ENCODE measurements around the gene CIDEA. TPM values are rescaled to one million over a fixed set of nuclear protein-coding genes. Genes with fewer than 3 reads are reported as not detected.
A peak's percentile ranks its signal among the peaks of the same experiment; 100 is the strongest.
"Not testable (repeated sequence)": the region's sequence is repeated elsewhere in the genome, so short reads cannot be mapped to it uniquely, and the experiment has no call there.

CIDEA gene
- total RNA-seq, 1 experiment from 2014 or later: not detected

GRCh38 chr18:12218603-12219002 lies 35.6 kb upstream of the CIDEA start:
- BruUV-seq (replicated peaks); H3K27me3 ChIP-seq (ENCODE audit: low read length); H3K36me3 ChIP-seq (ENCODE audit: low read depth, low read length); intact Hi-C loops (cut with micrococcal nuclease); H3K4me3 ChIP-seq (ENCODE audit: low read length); H2AFZ ChIP-seq (ENCODE audit: low read length); H4K20me1 ChIP-seq (ENCODE audit: low read length); H3K9me3 ChIP-seq (ENCODE audit: low read length); H3K9ac ChIP-seq (ENCODE audit: low read length); H3K9me2 ChIP-seq (replicated peaks; ENCODE audit: low read length); H3K27ac ChIP-seq (ENCODE audit: low read length); POLR2A ChIA-PET (ENCODE audit: unreplicated experiment); H3K79me2 ChIP-seq (ENCODE audit: low read length); H3F3A ChIP-seq (ENCODE audit: low read length, unreplicated experiment): not testable (repeated sequence)
- CTCF ChIA-PET: interaction anchor here (0.6 kb wide), 1 partner anchor 18 kb away, joined by 3 read pairs; no protein-coding TSS in a partner anchor
- peaks cover 17% of the 10 kb centered on the region; the same call in 1 of the 2 replicates for H3K4me1 ChIP-seq (ENCODE audit: insufficient read depth, low read length)
- peak overlapping the region; percentile 56 for H3K4me2 ChIP-seq (ENCODE audit: low read length)
- ATAC-seq (peak; percentile 74), DNase-seq (peak; percentile 59)

- CTCF ChIA-PET; H3K36me3 ChIP-seq (ENCODE audit: low read depth, low read length): not testable (repeated sequence)
These were observed 32.1 kb upstream of the CIDEA start for GRCh38 chr18:12222041-12222440.

GRCh38 chr18:12223326-12223725 lies 30.8 kb upstream of the CIDEA start:
- H3K27ac ChIP-seq (ENCODE audit: low read length); H3K9me2 ChIP-seq (replicated peaks; ENCODE audit: low read length); DNase-seq; H3K27me3 ChIP-seq (ENCODE audit: low read length); H3K36me3 ChIP-seq (ENCODE audit: low read depth, low read length); intact Hi-C loops (cut with micrococcal nuclease); POLR2A ChIA-PET (ENCODE audit: unreplicated experiment); H3K9ac ChIP-seq (ENCODE audit: low read length); H2AFZ ChIP-seq (ENCODE audit: low read length); H3K4me3 ChIP-seq (ENCODE audit: low read length); H3K9me3 ChIP-seq (ENCODE audit: low read length); H4K20me1 ChIP-seq (ENCODE audit: low read length); H3K4me2 ChIP-seq (ENCODE audit: low read length); H3K4me1 ChIP-seq (ENCODE audit: insufficient read depth, low read length); ATAC-seq; H3F3A ChIP-seq (ENCODE audit: low read length, unreplicated experiment); BruUV-seq (replicated peaks); H3K79me2 ChIP-seq (ENCODE audit: low read length); CTCF ChIA-PET: not testable (repeated sequence)

More at GRCh38 chr18:12222041-12222440, 32.1 kb upstream of the CIDEA start:
- H3K27ac ChIP-seq (ENCODE audit: low read length); H3K9me2 ChIP-seq (replicated peaks; ENCODE audit: low read length); H3K9ac ChIP-seq (ENCODE audit: low read length); H3K27me3 ChIP-seq (ENCODE audit: low read length); DNase-seq; H3K4me1 ChIP-seq (ENCODE audit: insufficient read depth, low read length); intact Hi-C loops (cut with micrococcal nuclease); BruUV-seq (replicated peaks); H2AFZ ChIP-seq (ENCODE audit: low read length); H3K4me3 ChIP-seq (ENCODE audit: low read length); H3F3A ChIP-seq (ENCODE audit: low read length, unreplicated experiment); H3K79me2 ChIP-seq (ENCODE audit: low read length); H3K4me2 ChIP-seq (ENCODE audit: low read length); H3K9me3 ChIP-seq (ENCODE audit: low read length); POLR2A ChIA-PET (ENCODE audit: unreplicated experiment); ATAC-seq; H4K20me1 ChIP-seq (ENCODE audit: low read length): not testable (repeated sequence)

GRCh38 chr18:12226807-12227206 lies 27.4 kb upstream of the CIDEA start:
- H3K4me1 ChIP-seq (ENCODE audit: insufficient read depth, low read length); H3K27me3 ChIP-seq (ENCODE audit: low read length); H2AFZ ChIP-seq (ENCODE audit: low read length); ATAC-seq; H3K4me2 ChIP-seq (ENCODE audit: low read length); intact Hi-C loops (cut with micrococcal nuclease); H3K9ac ChIP-seq (ENCODE audit: low read length); H3K9me3 ChIP-seq (ENCODE audit: low read length); BruUV-seq (replicated peaks); H3K79me2 ChIP-seq (ENCODE audit: low read length); H3K27ac ChIP-seq (ENCODE audit: low read length); CTCF ChIA-PET; H3K9me2 ChIP-seq (replicated peaks; ENCODE audit: low read length); H4K20me1 ChIP-seq (ENCODE audit: low read length); H3K4me3 ChIP-seq (ENCODE audit: low read length); H3F3A ChIP-seq (ENCODE audit: low read length, unreplicated experiment); DNase-seq; POLR2A ChIA-PET (ENCODE audit: unreplicated experiment); H3K36me3 ChIP-seq (ENCODE audit: low read depth, low read length): not testable (repeated sequence)

- H3K9ac ChIP-seq (ENCODE audit: low read length); DNase-seq; POLR2A ChIA-PET (ENCODE audit: unreplicated experiment); H2AFZ ChIP-seq (ENCODE audit: low read length); H3K27ac ChIP-seq (ENCODE audit: low read length); H3K79me2 ChIP-seq (ENCODE audit: low read length); H3K27me3 ChIP-seq (ENCODE audit: low read length); H3K9me3 ChIP-seq (ENCODE audit: low read length); H4K20me1 ChIP-seq (ENCODE audit: low read length); H3K4me2 ChIP-seq (ENCODE audit: low read length); CTCF ChIA-PET; H3K9me2 ChIP-seq (replicated peaks; ENCODE audit: low read length); BruUV-seq (replicated peaks); H3K4me3 ChIP-seq (ENCODE audit: low read length); H3F3A ChIP-seq (ENCODE audit: low read length, unreplicated experiment); H3K4me1 ChIP-seq (ENCODE audit: insufficient read depth, low read length); intact Hi-C loops (cut with micrococcal nuclease); H3K36me3 ChIP-seq (ENCODE audit: low read depth, low read length): not testable (repeated sequence)
- ATAC-seq: peak; percentile 87
These were observed 26.6 kb upstream of the CIDEA start for GRCh38 chr18:12227399-12228186.

GRCh38 chr18:12228308-12228707 lies 25.9 kb upstream of the CIDEA start:
- H3K79me2 ChIP-seq (ENCODE audit: low read length); H3K36me3 ChIP-seq (ENCODE audit: low read depth, low read length); BruUV-seq (replicated peaks); H3K9me3 ChIP-seq (ENCODE audit: low read length); H3K9ac ChIP-seq (ENCODE audit: low read length); H3K4me3 ChIP-seq (ENCODE audit: low read length); H2AFZ ChIP-seq (ENCODE audit: low read length); CTCF ChIA-PET; H3K4me1 ChIP-seq (ENCODE audit: insufficient read depth, low read length); intact Hi-C loops (cut with micrococcal nuclease); H3F3A ChIP-seq (ENCODE audit: low read length, unreplicated experiment); POLR2A ChIA-PET (ENCODE audit: unreplicated experiment); ATAC-seq; H3K27me3 ChIP-seq (ENCODE audit: low read length); DNase-seq; H3K27ac ChIP-seq (ENCODE audit: low read length); H3K4me2 ChIP-seq (ENCODE audit: low read length); H4K20me1 ChIP-seq (ENCODE audit: low read length); H3K9me2 ChIP-seq (replicated peaks; ENCODE audit: low read length): not testable (repeated sequence)

GRCh38 chr18:12230561-12230960 lies 23.6 kb upstream of the CIDEA start:
- H3F3A ChIP-seq (ENCODE audit: low read length, unreplicated experiment); CTCF ChIA-PET; H4K20me1 ChIP-seq (ENCODE audit: low read length); H3K27me3 ChIP-seq (ENCODE audit: low read length); H3K9ac ChIP-seq (ENCODE audit: low read length); ATAC-seq; H2AFZ ChIP-seq (ENCODE audit: low read length); H3K9me2 ChIP-seq (replicated peaks; ENCODE audit: low read length); H3K27ac ChIP-seq (ENCODE audit: low read length); BruUV-seq (replicated peaks); H3K9me3 ChIP-seq (ENCODE audit: low read length); DNase-seq; H3K4me1 ChIP-seq (ENCODE audit: insufficient read depth, low read length); H3K4me2 ChIP-seq (ENCODE audit: low read length); H3K79me2 ChIP-seq (ENCODE audit: low read length); intact Hi-C loops (cut with micrococcal nuclease); H3K36me3 ChIP-seq (ENCODE audit: low read depth, low read length); POLR2A ChIA-PET (ENCODE audit: unreplicated experiment); H3K4me3 ChIP-seq (ENCODE audit: low read length): not testable (repeated sequence)

Data from PC-3 (cell line).